ENCODE data around the gene ZBTB49. TPM values are rescaled to one million over a fixed set of nuclear protein-coding genes. Genes with fewer than 3 reads are reported as not detected.

The ZBTB49 gene
- total and polyA plus RNA-seq, 2 donors (not counting 3 experiments of a cell fraction or from before 2014, with no cell fraction given) = 3.8 to 5.8 TPM

DNA sequence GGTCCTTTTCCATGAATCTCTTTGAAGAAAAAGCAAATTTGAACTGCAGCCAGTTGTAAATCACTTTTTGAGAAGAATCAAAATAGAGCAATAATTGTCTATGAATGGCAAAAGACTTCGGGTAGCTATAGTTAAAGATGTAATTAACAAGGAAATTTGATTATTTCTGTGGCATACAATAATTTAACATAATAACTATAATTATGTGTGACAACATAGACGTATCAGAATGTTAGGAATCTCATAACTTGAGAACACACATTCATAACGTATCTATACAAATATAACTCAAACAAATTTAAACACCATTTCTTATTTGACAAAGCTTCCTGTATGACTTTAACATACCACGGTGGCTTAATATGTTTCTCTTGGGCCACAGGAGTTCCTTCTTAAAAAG, 60.9 kb downstream of the ZBTB49 start:
- no peak for TF ChIP-seq FOS (IDR thresholded peaks at IDR 0.05; ENCODE audit: borderline replicate concordance, insufficient read depth, low read length)
- H3K9ac ChIP-seq (replicated peaks; ENCODE audit: extremely low read depth, insufficient read depth, low read length) = no peak overlapping the region
- no peaks in the 10 kb centered on the region for H3K79me2 ChIP-seq (ENCODE audit: control insufficient read depth, insufficient read depth, low read length)
- FAIRE-seq (no peak), DNase-seq (ENCODE audit: low read depth, low spot score) (no peak)
- ChIA-PET CTCF (interaction anchor here (1.3 kb wide), 1 partner anchor 8 kb away, joined by 4 read pairs; no protein-coding TSS in a partner anchor), POLR2A (no interaction called here)
- no peak overlapping the region for H3K27ac ChIP-seq (ENCODE audit: insufficient read depth, low read depth, low read length)
- intact Hi-C loops (cut with micrococcal nuclease) = no loop called here
- no peak overlapping the region for H3K4me2 ChIP-seq (ENCODE audit: insufficient read depth, low read length)
- no TSS peak for BruUV-seq (replicated peaks)
- H3K4me1 ChIP-seq (ENCODE audit: control insufficient read depth, extremely low read depth, insufficient read depth, low read length) = no peaks in the 10 kb centered on the region
- H3K36me3 ChIP-seq (ENCODE audit: control insufficient read depth in 2 of 2, extremely low read depth in 1 of 2, insufficient read depth in 2 of 2, low read length in 2 of 2) = no peaks in the 10 kb centered on the region
- H3K4me3 ChIP-seq (replicated peaks in 1 of 3; ENCODE audit: insufficient read depth in 1 of 3, low read depth in 1 of 3, low read length in 3 of 3) = no peak overlapping the region
- H2AFZ ChIP-seq (ENCODE audit: low read depth, low read length) = no peak overlapping the region
- H3K27me3 ChIP-seq (ENCODE audit: control insufficient read depth in 2 of 2, insufficient read depth in 2 of 2, low read length in 2 of 2) = peaks cover 2 to 4% of the 10 kb centered on the region in 2 experiments
- dilution Hi-C loops (cut with MboI; ENCODE audit: extremely low pct_ligation_motif_present, low sequenced_read_pairs) = no loop called here
- no peaks in the 10 kb centered on the region for H3K9me1 ChIP-seq (replicated peaks; ENCODE audit: control insufficient read depth, extremely low read depth, insufficient read depth, low read length)
- no peaks in the 10 kb centered on the region for H3K9me3 ChIP-seq (replicated peaks; ENCODE audit: control insufficient read depth, insufficient read depth, low read length)
- H4K20me1 ChIP-seq (replicated peaks; ENCODE audit: control insufficient read depth, extremely low read depth, insufficient read depth, low read length) = no peaks in the 10 kb centered on the region

DNA sequence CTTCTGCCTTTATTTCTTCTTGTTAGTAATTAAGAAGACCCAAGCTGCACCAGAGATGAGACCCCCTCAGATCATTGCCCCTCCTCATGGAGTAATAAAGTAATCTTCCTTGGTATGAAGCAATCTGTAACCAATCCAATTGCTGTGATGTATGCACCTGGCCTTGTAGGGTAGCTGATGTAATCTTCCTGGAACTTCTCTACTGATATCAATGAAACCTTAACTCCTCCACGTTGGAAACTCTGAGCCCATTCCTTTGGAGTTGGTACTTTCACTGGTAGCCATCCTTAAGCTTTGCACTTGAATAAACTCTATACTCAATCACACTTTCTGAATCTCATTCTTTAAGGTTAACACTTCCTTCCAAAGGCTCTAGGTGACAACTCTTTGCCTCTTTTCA, 65.3 kb downstream of the ZBTB49 start:
- CTCF ChIA-PET = no interaction called here

More for the DNA sequence above, 65.3 kb downstream of the ZBTB49 start:
- no TSS peak for BruUV-seq (replicated peaks)
- DNase-seq (ENCODE audit: low read depth, low spot score) = no peak
- TF ChIP-seq JUN (IDR thresholded peaks at IDR 0.05; ENCODE audit: borderline replicate concordance, insufficient read depth, insufficient read length, low read depth) (no peak), EZH2 (IDR thresholded peaks at IDR 0.05; ENCODE audit: borderline replicate concordance, low read depth, low read length, severe bottlenecking) (no peak), POLR2A (IDR thresholded peaks at IDR 0.05; ENCODE audit: low read depth, low read length) (no peak)
- TF ChIP-seq, protein P1, sequence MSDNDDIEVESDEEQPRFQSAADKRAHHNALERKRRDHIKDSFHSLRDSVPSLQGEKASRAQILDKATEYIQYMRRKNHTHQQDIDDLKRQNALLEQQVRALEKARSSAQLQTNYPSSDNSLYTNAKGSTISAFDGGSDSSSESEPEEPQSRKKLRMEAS (IDR thresholded peaks at IDR 0.05; ENCODE audit: insufficient read depth, insufficient read length) = no peak
- dilution Hi-C loops (cut with MboI; ENCODE audit: extremely low pct_ligation_motif_present, low sequenced_read_pairs) = no loop called here
- Histone ChIP-seq H3K4me3 (replicated peaks in 1 of 3; ENCODE audit: insufficient read depth in 1 of 3, low read depth in 1 of 3, low read length in 3 of 3) (no peak overlapping the region), H3K9me1 (replicated peaks; ENCODE audit: control insufficient read depth, extremely low read depth, insufficient read depth, low read length) (no peaks in the 10 kb centered on the region), H3K9ac (replicated peaks; ENCODE audit: extremely low read depth, insufficient read depth, low read length) (no peak overlapping the region), H3K27ac (ENCODE audit: insufficient read depth, low read depth, low read length) (no peak overlapping the region), H3K79me2 (ENCODE audit: control insufficient read depth, insufficient read depth, low read length) (no peaks in the 10 kb centered on the region), H3K4me1 (ENCODE audit: control insufficient read depth, extremely low read depth, insufficient read depth, low read length) (no peaks in the 10 kb centered on the region), H3K36me3 (ENCODE audit: control insufficient read depth in 2 of 2, extremely low read depth in 1 of 2, insufficient read depth in 2 of 2, low read length in 2 of 2) (no peaks in the 10 kb centered on the region), H3K9me3 (replicated peaks; ENCODE audit: control insufficient read depth, insufficient read depth, low read length) (no peaks in the 10 kb centered on the region), H3K27me3 (ENCODE audit: control insufficient read depth in 2 of 2, insufficient read depth in 2 of 2, low read length in 2 of 2) (peaks cover 2 to 4% of the 10 kb centered on the region in 2 experiments), H3K4me2 (ENCODE audit: insufficient read depth, low read length) (no peak overlapping the region), H2AFZ (ENCODE audit: low read depth, low read length) (no peak overlapping the region), H4K20me1 (replicated peaks; ENCODE audit: control insufficient read depth, extremely low read depth, insufficient read depth, low read length) (no peaks in the 10 kb centered on the region)
- intact Hi-C loops (cut with micrococcal nuclease) = no loop called here
- POLR2A ChIA-PET = no interaction called here
- FAIRE-seq = no peak

All from endothelial cell of umbilical vein (primary cell).